ENCODE results near the gene TRAPPC6A.
A peak's percentile ranks its signal among the peaks of the same experiment; 100 is the strongest.
"Not testable (repeated sequence)": the region's sequence is repeated elsewhere in the genome, so short reads cannot be mapped to it uniquely, and the experiment has no call there.

Gene TRAPPC6A

DNA sequence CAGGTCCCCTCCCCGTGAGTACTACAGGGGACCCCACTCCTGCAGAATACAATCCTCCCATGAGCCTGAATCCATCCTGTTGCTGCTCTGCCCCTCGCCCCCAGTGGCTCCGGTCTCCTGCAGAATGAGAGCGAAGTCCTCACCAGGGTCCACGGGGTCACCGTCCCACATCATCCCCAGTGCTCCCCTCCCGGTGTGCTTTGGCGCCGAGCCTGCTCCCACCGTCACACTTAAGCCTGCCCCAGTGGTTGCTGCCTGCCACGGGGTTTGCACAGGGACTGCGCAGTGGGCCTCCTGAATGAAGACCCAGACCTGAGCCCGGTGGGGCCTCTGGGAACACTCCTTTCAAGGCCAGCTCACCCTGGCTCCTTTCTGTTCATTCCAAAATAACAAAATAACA, 47.8 kb downstream of the TRAPPC6A start:
- no peak for DNase-seq (ENCODE audit: low read depth)

GRCh38 chr19:45128806-45129205, 49.2 kb downstream of the TRAPPC6A start:
- DNase-seq (ENCODE audit: low read depth): no peak

DNA sequence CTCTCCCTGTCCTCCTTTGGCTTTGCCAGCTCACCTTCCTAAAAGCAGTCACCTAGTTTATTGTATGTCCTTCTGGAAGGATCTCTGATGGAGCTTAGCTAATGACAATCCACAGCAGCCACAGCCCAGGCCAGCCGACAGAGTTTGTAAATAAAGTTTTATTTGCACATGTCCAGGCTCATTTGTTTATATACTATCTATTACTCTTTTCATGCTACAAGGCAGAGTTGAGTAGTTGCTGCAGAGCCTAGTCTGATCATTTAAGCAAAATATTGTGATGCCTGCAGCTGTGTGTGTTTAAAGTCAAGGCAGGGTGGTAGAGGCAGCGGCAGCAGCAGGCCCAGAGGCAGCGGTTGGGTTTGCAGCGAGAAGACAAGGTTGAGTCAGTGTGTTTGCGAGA, 49.9 kb downstream of the TRAPPC6A start:
- DNase-seq (ENCODE audit: low read depth): no peak

- no peak for DNase-seq (ENCODE audit: low read depth)
Observed at GRCh38 chr19:45126654-45127053, 51.4 kb downstream of the TRAPPC6A start.

DNA sequence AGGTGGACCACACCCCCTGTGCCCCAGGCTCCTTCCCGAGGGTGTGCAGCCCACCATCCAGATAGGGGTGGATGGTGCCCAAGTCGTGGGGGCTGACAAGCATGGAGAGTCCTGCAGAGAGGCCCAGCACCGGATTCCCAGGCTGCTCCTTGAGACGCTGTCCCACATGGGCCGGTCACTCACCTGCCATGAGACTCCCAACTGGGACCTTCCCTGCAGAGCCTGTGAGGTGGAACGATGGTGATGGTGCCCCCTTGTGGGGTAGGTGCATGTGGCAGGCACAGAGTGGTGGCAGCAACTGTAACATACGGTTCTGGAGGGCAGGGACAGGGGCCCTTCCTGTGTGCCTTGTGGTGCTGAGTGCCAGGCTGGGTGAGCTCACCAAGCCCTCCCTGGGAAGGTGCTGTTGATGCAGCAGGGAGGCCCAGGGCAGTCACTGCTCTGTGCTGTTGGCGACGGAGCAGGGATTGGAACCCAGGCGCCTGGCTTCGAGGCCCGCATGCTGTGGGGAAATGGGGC, 52.0 kb downstream of the TRAPPC6A start:
- DNase-seq (ENCODE audit: low read depth): peak; percentile 41

- no peak for DNase-seq (ENCODE audit: low read depth)
Observed at GRCh38 chr19:45125360-45125759, 52.7 kb downstream of the TRAPPC6A start.

DNA sequence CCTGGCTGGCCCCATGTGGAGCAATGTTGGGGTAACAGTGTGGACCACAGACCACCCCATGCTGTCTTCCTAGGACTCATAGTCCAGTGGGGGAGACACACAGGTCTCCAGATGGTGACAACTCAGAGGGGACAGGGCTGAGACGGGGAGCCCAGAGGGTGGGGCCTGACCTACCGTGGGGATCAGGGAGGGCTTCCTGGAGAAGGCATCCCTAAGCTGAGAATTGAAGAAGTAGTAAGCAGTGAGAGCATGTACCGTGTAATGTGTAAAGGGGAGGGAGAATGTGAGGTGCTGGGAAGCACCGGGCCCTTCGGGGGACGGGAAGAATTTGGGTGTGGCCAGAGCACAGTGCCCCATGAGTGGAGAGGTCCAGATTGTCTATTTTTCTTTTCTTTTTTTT, 54.0 kb downstream of the TRAPPC6A start:
- no peak for DNase-seq (ENCODE audit: low read depth)

GRCh38 chr19:45123440-45123850, 54.6 kb downstream of the TRAPPC6A start:
- no peak for DNase-seq (ENCODE audit: low read depth)

DNA sequence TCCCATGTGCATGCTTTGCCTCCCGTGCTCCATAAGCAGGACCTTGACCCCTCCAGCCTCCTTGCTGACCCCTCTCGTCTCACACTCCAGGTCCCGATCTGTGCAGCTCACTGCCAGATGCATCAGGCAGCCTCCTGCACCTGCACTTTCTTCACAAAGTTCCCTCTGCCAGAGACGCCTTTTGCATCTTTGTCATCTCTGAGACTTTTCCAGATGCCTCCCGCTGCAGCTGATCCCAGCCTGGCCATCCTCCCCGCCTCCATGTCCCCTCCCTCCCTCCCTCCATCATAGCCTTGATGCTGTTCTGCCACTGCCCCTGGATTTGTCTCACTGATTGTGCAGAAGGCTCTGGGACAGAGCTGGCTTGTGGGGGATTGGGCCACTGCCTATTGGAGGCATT, 55.2 kb downstream of the TRAPPC6A start:
- no peak for DNase-seq (ENCODE audit: low read depth)

GRCh38 chr19:45121827-45122345, 56.2 kb downstream of the TRAPPC6A start:
- DNase-seq (ENCODE audit: low read depth): no peak

GRCh38 chr19:45119582-45119981, 58.5 kb downstream of the TRAPPC6A start:
- DNase-seq (ENCODE audit: low read depth): no peak

DNA sequence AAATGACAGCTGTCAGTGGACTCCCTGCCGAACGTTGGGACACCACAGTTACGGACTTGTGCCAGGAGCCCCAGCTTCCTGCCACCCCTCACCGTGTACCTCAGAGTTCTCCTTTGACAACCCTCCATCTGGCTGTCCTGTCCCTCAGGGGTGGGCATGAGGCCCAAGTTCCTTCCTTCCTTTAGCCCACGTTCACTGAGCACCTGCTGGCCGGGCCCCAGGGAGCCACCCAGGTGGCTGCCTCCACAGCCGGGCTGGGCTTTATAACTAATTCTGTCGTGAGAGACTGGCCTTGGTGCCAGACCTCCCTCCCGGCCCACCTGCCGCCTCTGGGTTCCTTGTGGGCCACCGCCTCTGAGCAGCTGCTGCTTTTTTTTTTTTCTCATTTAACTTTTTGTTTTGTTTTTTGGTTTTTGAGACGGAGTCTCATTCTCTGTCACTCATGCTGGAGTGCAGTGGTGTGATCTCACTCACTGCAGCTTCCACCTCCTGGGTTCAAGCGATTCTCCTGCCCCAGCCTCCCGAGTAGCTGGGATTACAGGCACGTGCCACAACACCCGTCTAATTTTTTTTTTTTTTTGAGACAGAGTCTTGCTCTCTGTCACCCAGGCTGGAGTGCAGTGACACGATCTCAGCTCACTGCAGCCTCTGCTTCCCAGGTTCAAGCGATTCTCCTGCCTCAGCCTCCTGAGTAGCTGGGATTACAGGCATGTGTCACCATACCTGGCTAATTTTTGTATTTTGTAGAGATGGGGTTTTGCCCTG, 59.3 kb downstream of the TRAPPC6A start:
- not testable (repeated sequence) for DNase-seq (ENCODE audit: low read depth)

DNA sequence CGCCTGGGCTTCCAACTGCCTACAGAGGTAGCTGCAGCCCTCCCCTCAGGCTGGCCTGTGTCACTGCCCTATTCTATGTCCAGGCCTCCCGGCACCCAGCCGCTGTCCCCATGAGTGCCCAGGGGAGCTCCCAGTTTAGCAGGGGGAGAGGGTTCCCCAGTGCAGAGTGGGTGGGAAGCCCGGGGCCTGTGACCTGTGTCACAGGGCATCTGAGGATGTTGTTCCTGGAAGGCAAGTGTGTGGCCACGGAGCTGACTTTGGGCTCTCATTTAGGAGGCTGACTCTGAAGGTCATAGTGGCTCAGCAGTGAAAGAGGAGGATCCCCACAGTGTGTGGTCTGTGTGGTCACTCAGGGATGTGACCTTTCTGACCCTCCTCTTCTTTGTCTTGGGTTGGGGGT, 59.9 kb downstream of the TRAPPC6A start:
- no peak for DNase-seq (ENCODE audit: low read depth)

- no peak for DNase-seq (ENCODE audit: low read depth)
Observed at GRCh38 chr19:45117671-45118070, 60.4 kb downstream of the TRAPPC6A start.

- no peak for DNase-seq (ENCODE audit: low read depth)
Observed at GRCh38 chr19:45117167-45117594, 60.9 kb downstream of the TRAPPC6A start.

DNA sequence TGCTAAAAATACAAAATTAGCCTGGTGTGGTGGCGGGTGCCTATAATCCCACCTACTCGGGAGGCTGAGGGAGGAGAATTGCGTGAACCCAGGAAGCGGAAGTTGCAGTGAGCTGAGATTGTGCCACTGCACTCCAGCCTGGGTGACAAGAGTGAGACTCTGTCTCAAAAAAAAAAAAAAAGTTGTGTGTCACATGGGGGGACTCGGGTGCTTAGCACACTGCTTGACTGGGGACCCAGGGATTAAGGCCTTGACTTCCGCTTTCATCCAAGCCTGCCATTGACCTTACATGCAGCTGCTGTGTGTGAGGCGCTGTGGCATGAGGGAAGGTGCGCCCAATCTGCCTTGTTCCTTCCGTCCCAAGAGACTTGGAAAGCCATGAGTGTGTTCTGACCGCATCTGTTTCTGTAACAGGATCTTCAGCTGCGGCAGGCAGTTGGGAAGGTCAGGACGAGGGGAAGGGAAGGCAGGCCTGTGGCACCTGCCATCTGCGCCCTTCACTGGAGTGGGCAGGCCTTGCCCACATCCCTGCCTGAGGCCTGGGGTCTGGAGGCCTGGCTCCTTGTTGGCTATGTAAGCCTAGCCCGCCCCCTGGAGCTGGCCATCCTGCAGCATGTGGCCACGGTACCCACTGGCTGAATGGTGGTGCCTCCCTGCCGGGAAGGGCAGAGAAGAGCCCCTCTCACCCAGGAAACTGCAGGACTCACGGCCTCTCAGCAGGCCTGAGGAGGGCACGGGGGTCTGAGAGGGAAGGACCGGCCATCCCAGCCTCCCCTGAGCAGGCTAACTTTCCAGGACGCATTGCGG, 62.0 kb downstream of the TRAPPC6A start:
- no peak for DNase-seq (ENCODE audit: low read depth)

- no peak for DNase-seq (ENCODE audit: low read depth)
Observed at GRCh38 chr19:45114116-45114515, 63.9 kb downstream of the TRAPPC6A start.

DNA sequence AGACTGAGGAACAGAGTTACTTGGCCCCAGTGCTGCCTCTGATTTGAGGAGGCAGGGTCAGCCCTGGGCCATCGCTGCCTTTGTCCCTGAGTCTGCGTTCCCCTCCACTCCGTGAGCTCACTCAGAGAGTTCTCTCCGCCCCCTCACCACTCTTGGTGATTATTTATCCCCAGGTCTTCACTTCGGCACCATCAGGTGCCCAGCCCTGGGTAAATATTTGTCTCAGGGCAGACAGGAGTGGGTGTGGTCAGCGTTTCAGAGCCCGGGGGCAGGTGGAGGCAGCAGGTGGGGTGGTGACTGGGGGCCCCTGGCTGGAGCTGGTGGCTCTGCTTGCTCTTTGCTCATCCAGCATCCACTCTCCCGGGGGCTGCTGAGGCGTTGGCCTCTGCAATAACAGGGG, 64.4 kb downstream of the TRAPPC6A start:
- no peak for DNase-seq (ENCODE audit: low read depth)
